Esophagus squamous epithelium (tissue), 4 donors: ENCODE measurements around the gene NUDCD2.

Source experiments
- CTCF ChIP-seq, 6 experiments: fragments of 450-650 bp in 4 of 6; fragments of 200-600 bp in 2 of 6; sonication (generic) in 2 of 6; IDR thresholded peaks; one replicate each; pipeline ENCODE4 v1.5.1; 2016 to 2019; ENCODE audit warnings: antibody characterized with exemption in 6 of 6, mild to moderate bottlenecking in 4 of 6, moderate library complexity in 4 of 6
- POLR2A ChIP-seq, 4 donors: fragments of 450-650 bp; IDR thresholded peaks; one replicate each; pipeline ENCODE4 v1.6.1; 2017; ENCODE audit warnings: antibody characterized with exemption in 4 of 4, mild to moderate bottlenecking in 4 of 4, moderate library complexity in 3 of 4

GRCh38 chr5:163506726-163507125, 46.8 kb upstream of the NUDCD2 start:
- TF ChIP-seq CTCF (IDR thresholded peaks at IDR 0.05) (no peak), POLR2A (IDR thresholded peaks at IDR 0.05) (no peak)
